ENCODE measurements around the gene MYD88. TPM values are rescaled to one million over a fixed set of nuclear protein-coding genes. Genes with fewer than 3 reads are reported as not detected.

The MYD88 gene
- total and polyA plus RNA-seq, 9 of the 15 experiments (the other 6 are each of a cell fraction or from before 2014, with no cell fraction given) = 3.2 to 47.3 (median 27.6) TPM

GRCh38 chr3:38151667-38152265, 13.3 kb downstream of the MYD88 start (continued):
- TF ChIP-seq, protein P1, sequence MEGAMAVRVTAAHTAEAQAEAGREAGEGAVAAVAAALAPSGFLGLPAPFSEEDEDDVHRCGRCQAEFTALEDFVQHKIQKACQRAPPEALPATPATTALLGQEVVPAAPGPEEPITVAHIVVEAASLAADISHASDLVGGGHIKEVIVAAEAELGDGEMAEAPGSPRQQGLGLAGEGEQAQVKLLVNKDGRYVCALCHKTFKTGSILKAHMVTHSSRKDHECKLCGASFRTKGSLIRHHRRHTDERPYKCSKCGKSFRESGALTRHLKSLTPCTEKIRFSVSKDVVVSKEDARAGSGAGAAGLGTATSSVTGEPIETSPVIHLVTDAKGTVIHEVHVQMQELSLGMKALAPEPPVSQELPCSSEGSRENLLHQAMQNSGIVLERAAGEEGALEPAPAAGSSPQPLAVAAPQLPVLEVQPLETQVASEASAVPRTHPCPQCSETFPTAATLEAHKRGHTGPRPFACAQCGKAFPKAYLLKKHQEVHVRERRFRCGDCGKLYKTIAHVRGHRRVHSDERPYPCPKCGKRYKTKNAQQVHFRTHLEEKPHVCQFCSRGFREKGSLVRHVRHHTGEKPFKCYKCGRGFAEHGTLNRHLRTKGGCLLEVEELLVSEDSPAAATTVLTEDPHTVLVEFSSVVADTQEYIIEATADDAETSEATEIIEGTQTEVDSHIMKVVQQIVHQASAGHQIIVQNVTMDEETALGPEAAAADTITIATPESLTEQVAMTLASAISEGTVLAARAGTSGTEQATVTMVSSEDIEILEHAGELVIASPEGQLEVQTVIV (CRISPR knock-in tag; IDR thresholded peaks at IDR 0.05; ENCODE audit: borderline replicate concordance) = no peak
- TF ChIP-seq, protein P2, sequence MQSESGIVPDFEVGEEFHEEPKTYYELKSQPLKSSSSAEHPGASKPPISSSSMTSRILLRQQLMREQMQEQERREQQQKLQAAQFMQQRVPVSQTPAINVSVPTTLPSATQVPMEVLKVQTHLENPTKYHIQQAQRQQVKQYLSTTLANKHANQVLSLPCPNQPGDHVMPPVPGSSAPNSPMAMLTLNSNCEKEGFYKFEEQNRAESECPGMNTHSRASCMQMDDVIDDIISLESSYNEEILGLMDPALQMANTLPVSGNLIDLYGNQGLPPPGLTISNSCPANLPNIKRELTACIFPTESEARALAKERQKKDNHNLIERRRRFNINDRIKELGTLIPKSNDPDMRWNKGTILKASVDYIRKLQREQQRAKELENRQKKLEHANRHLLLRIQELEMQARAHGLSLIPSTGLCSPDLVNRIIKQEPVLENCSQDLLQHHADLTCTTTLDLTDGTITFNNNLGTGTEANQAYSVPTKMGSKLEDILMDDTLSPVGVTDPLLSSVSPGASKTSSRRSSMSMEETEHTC (IDR thresholded peaks at IDR 0.05) = no peak
- TF ChIP-seq NCOA1 (IDR thresholded peaks at IDR 0.05; ENCODE audit: low read depth) = no peak
- no peak for TF ChIP-seq TBP (optimal IDR thresholded peaks at IDR 0.05; ENCODE audit: low read depth, low read length)
- no peak for TF ChIP-seq ATF4 (CRISPR knock-in tag; IDR thresholded peaks at IDR 0.05)
- no peak for TF ChIP-seq PHF21A (IDR thresholded peaks at IDR 0.05; ENCODE audit: borderline replicate concordance, low read depth)
- TF ChIP-seq CBFA2T2 (conservative IDR thresholded peaks at IDR 0.05) = no peak
- TF ChIP-seq RFX5 (IDR thresholded peaks at IDR 0.05; ENCODE audit: low read depth, low read length) = no peak
- TF ChIP-seq ZBTB8A (IDR thresholded peaks at IDR 0.05; ENCODE audit: partially characterized antibody) = no peak
- TF ChIP-seq FOSL1 (tag; conservative IDR thresholded peaks at IDR 0.05) = peak; percentile 50
- no peak for TF ChIP-seq PTBP1 (IDR thresholded peaks at IDR 0.05; ENCODE audit: low read depth, low read length)
- no peak for TF ChIP-seq CREB1 (IDR thresholded peaks at IDR 0.05)
- TF ChIP-seq CREB1 (CRISPR knock-in tag; IDR thresholded peaks at IDR 0.05) = peak; percentile 21; the same call in 1 of the 2 replicates
- TF ChIP-seq ZNF347 (CRISPR knock-in tag; IDR thresholded peaks at IDR 0.05; ENCODE audit: low read depth) = no peak
- no peak for TF ChIP-seq CUX1 (CRISPR knock-in tag; IDR thresholded peaks at IDR 0.05)
- TF ChIP-seq TCF3 (CRISPR knock-in tag; IDR thresholded peaks at IDR 0.05) = no peak
- TF ChIP-seq PTTG1 (tag; IDR thresholded peaks at IDR 0.05; ENCODE audit: low read depth) = no peak
- TF ChIP-seq, protein P3, sequence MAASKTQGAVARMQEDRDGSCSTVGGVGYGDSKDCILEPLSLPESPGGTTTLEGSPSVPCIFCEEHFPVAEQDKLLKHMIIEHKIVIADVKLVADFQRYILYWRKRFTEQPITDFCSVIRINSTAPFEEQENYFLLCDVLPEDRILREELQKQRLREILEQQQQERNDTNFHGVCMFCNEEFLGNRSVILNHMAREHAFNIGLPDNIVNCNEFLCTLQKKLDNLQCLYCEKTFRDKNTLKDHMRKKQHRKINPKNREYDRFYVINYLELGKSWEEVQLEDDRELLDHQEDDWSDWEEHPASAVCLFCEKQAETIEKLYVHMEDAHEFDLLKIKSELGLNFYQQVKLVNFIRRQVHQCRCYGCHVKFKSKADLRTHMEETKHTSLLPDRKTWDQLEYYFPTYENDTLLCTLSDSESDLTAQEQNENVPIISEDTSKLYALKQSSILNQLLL (CRISPR knock-in tag; IDR thresholded peaks at IDR 0.05; ENCODE audit: borderline replicate concordance) = no peak
